SH-SY5Y (cell line): ENCODE measurements around the gene PIP5KL1.
A peak's percentile ranks its signal among the peaks of the same experiment; 100 is the strongest.

Experiments
- GATA2 ChIP-seq: IDR thresholded peaks from 2 replicates; pipeline ENCODE4 v1.6.1; 2011; ENCODE audit warnings: mild to moderate bottlenecking, low read depth, low read length
- GATA3 ChIP-seq: IDR thresholded peaks from 2 replicates; pipeline ENCODE4 v1.6.1; 2011; ENCODE audit warnings: low read depth, mild to moderate bottlenecking, low read length, moderate library complexity

The PIP5KL1 gene

GRCh38 chr9:127930231-127931091 lies at the start of gene PIP5KL1:
PIP5KL1 (minus strand) TSS chr9:127930777; CDS start chr9:127930752, 25 bp downstream.
- TF ChIP-seq GATA3 (no peak), GATA2 (no peak)

- TF ChIP-seq GATA2 = no peak
- TF ChIP-seq GATA3 = no peak
Measured at GRCh38 chr9:127980060-127980705, 49.6 kb upstream of the PIP5KL1 start.

GRCh38 chr9:127979333-127980059 lies 48.9 kb upstream of the PIP5KL1 start:
- TF ChIP-seq GATA3 (no peak), GATA2 (no peak)

- TF ChIP-seq GATA2 (no peak), GATA3 (no peak)
Measured at GRCh38 chr9:127979015-127979332, 48.4 kb upstream of the PIP5KL1 start.

GRCh38 chr9:127977884-127978647 lies 47.5 kb upstream of the PIP5KL1 start:
- TF ChIP-seq GATA2 (no peak), GATA3 (no peak)

- TF ChIP-seq GATA3 (no peak), GATA2 (no peak)
Measured at GRCh38 chr9:127977009-127977883, 46.7 kb upstream of the PIP5KL1 start.

GRCh38 chr9:127976498-127976897 lies 45.9 kb upstream of the PIP5KL1 start:
- TF ChIP-seq GATA3 = no peak
- no peak for TF ChIP-seq GATA2

GRCh38 chr9:127975376-127976315 lies 45.1 kb upstream of the PIP5KL1 start:
- TF ChIP-seq GATA2 = no peak
- TF ChIP-seq GATA3 = no peak

- TF ChIP-seq GATA3 = no peak
- no peak for TF ChIP-seq GATA2
Measured at GRCh38 chr9:127974769-127975261, 44.2 kb upstream of the PIP5KL1 start.

- TF ChIP-seq GATA3 (no peak), GATA2 (0 out of 2 replicates have a peak, but pooled peaks have one; percentile 17)
Measured at GRCh38 chr9:127974001-127974768, 43.6 kb upstream of the PIP5KL1 start.
